Activated T-cell treated with anti-CD3 and anti-CD28 coated beads for 48 hours (primary cell): ENCODE results near the gene C11orf68.

ENCODE experiments used
- DNase-seq: peaks from one replicate; pipeline ENCODE4 v3.0.0-alpha.2; 2020; ENCODE audit warnings: low read depth

Gene C11orf68

DNA sequence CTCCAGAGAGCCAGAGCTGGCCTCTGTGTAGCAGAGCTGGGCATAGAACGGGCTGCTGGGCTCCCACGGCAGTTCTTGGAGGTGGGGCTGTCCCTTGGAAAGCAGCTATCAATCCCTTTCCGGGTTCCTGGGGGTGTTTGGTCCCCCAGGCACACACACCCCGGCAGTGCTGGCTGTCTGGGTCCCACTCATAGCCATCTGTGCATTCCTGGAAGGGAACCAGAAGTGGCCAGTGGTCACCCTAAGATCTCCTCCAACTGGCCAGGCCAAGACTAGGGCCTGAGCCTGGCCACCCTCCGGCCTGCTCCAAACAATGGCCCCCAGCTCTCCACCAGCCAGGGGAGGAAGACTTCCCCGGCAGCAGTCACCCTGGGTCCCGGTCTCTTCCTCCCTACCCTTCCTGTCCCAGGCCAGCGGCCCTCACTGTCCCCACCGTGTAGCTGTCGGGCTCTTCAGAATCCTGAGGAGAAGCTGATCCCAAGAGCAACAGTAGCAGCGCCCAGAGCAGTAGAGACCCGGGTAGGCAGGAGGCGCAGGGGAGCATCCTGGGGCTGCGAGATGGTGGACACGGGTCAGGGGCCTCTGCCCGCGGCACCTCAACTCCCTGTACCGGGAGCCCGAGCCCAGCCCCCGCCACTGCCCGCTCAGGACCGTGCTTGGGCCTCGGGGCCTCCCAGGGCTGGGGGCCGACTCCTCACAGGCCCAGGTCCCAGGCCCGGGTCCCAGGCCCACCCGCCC is 46.9 kb downstream of the C11orf68 start:
- no peak for DNase-seq

DNA sequence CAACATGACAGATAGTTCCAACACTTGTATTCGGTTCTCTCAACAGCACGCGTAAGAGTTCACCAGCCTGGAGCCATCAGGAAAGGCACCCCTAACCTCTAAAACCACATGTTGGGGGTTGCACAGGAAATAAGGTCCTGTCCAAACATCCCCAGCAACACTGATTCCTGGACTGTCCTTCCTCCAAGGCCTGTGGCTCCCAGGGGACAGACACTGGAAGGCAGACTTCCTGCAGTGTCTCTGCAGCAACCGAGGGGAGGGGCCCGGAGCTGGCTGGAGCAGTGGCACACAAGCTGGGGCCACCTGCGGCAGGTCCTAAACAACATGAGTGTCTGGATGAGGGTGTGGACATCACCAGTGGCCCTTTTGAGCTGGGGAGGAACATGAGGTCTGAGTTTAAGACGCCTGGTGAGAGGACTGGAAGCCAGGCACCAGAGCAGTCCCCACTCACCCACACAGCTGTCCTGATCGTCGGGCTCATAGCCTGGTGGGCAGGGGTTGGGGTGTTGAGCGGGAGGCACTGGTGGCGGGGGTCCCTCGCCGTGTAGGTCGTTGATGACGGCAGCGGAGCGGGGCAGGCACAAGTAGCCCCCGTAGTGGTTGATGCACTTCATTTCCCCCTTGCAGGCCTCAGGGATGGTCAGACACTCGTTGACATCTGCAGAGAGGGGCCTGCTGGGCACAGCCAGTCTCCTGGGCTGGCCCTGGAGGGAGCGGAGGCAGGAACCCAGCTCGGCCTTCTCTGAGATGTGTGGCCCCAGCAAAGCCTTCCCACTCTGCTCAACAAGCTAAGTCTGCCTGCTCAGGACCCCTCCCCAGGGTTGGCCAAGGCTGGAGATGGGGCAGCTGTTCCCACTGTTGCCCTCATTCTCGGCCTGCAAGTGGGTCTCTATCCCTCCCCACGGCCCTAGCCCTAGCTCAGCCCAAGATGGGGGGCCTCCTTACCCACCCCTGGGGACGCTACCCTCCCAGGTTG is 47.9 kb downstream of the C11orf68 start:
- no peak for DNase-seq

DNA sequence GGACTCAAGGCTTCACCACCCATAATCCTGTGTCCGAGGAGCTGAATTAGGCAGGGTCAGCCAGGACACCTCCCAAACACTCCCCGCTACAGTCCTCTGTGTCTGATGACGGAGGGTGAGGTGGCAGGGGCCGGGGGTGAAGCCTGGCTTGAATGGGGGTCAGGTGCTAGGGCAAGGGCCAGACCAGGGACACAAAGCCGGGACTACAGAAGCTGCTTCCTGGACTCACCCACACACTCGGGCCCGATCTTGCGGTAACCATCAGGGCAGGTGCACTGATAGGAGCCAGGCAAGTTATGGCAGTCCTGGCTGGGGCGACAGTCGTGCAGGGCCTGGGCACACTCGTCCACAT is 48.6 kb downstream of the C11orf68 start:
- no peak for DNase-seq

DNA sequence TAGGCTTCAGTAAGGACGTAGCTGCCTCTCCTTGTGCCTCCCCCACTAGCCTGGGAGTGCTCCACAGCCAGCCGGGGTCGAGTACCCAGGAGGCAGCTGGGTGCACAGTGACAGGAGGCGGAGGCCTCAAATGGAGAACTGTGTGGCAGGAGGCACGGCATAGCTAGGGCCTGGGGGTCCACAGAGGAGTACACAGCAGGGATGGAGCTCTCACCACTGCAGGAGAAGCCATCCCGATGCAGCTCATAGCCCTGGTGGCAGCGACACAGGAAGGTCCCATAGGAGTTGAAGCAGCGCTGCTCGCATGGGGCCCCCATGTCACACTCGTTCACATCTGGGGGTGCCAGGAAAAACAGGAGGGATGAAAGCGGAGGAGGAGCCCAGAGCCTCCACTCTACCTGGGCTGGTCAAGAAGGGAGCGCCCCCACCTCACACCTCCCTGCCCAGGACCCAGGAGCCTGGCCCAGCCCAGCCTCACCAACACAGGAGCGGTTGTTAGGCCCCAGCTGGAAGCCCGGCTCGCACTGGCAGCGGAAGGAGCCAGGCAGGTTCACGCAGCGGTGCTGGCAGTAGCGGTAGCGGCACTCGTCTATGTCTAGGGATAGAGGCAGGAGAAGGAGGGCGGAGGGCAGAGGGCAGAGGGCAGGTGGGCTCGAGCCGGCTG is 49.1 kb downstream of the C11orf68 start:
- DNase-seq: no peak

DNA sequence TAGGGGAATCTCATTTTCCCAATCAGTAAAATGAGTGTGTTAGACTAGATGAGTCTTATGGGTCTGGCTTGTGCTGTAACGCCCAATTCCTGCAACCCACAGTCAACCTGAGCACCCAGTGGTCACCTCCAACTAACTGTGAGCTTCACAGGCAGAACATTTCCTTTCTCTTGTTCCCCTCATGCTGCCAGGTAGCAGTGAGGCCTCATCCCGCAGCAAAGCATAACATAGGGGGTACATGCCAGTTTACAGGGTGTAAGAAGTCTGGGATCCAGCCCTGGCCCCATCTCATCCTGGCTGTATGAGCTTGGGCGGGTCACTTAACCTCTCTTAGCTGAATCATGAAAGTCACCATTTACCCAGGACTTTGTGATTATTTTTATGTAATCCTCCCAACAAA is 50.0 kb downstream of the C11orf68 start:
- DNase-seq: no peak

DNA sequence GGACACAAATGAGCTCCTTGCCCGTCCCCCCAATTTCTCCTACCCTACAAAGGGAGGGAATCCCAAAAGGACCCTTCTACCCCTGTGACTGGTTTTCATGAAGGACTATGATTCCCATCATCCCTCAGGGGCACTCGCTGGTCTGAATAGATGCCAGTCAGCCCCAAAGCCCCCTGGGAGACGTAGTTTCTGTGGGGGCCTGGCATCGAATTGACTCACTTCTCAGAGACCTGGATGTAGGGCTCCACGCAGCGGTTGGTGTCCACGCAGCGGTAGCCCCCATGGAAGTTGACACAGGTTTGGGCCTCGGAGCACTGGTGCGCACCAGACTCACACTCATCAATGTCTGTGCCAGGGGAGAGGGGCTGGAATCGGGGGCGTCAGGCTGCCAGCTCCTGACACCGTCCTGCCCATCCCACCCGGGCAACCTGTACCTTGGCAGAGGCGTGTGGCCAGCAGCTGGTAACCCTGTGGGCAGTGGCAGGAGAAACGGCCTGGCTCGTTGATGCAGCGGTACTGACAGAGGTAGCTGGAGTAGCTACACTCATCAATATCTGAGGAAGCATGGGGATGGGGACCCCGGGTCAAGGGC is 50.7 kb downstream of the C11orf68 start:
- DNase-seq: no peak

DNA sequence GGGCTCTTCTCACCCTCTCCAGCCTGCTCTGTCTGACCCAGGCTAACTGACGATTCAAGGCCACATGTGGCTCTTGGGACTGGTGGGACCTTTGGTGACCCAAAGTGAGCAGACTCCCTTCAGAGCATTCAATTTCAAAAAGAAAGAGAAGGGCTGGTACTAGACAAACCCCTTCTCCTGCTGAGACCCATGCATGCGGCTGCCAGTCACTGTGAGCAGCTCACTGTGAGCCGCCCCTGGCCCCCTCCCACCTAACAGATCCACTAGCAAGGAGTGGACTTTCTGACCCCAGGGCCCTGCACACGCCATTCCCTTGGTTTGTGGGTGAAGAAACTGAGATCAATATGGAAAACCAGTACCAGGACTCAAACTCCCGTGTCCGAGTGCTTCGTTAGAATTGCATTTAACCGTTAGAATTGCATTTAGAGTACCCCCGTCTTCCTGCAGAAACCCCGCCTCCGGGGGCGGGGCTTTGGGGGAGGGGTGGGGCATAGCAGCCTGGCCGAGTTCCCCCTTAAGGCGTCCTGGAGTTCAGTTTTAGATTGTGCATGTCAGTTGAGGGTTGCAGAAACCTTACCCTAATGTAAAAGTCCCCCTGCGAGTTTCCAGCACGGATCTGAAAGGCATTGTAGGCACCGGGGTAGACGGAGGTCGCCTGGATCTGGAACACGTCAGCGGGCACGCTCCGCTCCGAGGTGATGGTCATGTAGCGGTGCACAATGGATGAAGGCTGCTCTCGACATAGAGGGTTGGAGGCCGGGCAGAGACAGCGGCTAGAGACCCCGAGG is 51.4 kb downstream of the C11orf68 start:
- DNase-seq: no peak
